ENCODE results near the gene SERPINB1.

SERPINB1 gene

DNA sequence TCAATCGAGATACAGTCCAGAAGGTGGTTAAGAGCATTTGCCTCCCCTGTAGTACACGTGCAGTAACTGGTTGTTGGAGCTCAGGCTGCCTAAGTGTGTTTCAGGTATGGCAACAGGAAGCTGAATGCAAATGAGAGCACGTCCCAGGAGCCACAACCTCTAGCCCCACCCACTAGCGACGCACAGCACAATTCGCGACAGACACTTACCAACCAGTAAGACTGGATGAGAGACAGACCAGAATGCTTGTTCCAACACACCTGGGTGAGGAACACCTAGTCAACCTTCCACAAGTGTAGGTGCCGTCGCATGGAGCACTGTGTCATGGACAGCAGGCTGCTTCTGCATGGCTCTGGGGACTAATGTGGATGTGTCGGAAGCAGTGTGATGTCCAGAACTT, 7.2 kb upstream of the SERPINB1 start:
- no peak for DNase-seq (ENCODE audit: low spot score)

DNA sequence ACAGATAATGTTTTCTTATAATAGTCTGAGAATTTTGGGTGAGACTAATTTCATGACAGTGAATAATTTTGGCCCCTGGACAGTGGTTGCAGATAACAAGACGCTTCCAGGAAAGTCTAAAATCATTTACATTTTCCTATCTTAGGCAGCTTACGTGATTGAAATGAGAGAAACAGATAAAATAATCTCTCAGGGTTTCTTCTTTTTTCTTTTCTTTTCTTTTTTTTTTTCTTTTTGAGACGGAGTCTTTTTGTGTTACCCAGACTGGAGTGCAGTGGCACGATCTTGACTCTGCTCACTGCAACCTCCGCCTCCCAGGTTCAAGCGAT, 4.2 kb upstream of the SERPINB1 start:
- DNase-seq (ENCODE audit: low spot score): no peak

- DNase-seq (ENCODE audit: low spot score): no peak
Observed at GRCh38 chr6:2844008-2844407, 2.3 kb upstream of the SERPINB1 start.

DNA sequence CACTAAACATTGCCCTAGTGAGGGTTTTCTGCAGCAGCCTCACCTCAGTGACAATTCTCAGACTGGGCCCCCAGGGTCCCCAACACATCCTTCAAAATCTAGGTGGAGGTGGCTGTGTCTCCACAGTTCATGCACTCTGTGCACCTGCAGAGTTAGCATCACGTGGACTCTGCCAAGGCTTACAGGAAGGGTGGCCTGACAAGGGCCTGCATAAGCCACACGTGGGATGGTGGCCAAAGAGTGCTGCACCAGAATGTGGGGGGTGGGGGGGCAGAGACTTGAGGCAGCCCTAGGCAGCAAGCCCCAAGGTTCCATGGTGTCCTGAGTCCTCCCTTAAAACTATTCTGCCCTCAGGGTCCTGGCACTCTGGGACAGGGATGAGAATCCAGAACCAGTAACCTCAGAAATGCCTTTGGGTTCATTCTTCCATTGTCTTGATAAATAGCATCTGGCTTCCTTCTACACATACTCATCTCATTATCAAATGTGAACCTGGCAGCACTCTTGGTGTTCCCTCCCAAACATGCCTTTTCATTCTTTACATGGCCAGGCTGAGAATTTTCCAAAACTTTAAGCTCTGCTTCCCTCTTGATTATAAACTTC, 1.6 kb upstream of the SERPINB1 start:
- no peak for DNase-seq (ENCODE audit: low spot score)

- no peak for DNase-seq (ENCODE audit: low spot score)
Observed at GRCh38 chr6:2842139-2842552, 483 bp upstream of the SERPINB1 start.

DNA sequence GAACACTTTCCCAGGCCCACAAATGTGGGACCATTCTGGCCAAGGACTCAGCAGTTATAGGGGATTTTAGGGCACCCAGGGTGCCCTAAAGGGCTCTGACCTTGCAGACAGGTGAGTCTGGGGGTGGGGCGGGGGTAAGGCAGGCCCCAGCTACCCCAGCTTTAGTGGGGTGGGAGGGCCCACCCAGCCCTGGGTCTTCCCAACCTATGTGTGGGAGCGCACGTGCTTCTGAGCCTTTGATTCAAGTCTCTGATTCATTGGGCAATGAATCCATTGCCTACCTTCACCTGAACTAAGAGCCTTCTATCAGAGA, 958 bp downstream of the SERPINB1 start:
- no peak for DNase-seq (ENCODE audit: low spot score)

DNA sequence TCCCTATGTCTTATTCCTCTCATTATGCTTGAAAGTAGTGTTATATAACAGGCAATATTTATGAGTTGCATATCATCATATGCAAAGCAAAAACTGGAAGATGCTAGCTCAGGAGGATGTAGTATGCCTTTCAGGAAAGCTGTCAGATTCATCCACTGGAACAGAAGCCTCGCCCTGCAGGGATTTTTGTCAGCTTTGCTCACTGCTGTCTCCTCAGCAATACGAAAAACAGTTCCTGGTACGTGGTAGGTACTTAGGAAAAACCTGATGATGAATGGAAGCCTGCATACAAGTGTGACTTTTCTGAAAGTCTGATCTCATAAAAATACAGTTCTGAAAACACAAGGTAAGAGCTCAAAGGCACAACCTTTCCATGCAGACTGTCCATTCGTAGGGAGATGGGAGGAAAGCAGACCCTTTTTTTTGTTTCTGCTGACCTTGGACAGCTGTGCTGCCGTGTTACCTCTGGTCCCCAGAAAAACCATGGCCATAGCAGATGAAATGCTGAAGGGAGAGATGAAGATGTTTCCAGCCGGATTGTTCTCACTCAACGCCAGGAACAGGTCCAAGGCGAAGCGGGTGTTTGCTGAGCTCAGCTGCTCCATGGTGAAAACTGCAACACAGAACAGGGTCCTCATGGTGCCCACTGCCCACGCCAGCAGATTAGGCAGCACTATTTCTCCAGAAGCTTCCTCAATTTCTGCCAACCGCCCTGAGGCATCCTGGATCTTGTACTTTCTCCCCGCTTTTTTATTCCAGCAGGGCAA, 1.5 kb downstream of the SERPINB1 start:
- DNase-seq (ENCODE audit: low spot score): no peak

- DNase-seq (ENCODE audit: low spot score): no peak
Observed at GRCh38 chr6:2839195-2839981, 2.3 kb downstream of the SERPINB1 start.

- DNase-seq (ENCODE audit: low spot score): no peak
Observed at GRCh38 chr6:2838251-2838650, 3.4 kb downstream of the SERPINB1 start.

DNA sequence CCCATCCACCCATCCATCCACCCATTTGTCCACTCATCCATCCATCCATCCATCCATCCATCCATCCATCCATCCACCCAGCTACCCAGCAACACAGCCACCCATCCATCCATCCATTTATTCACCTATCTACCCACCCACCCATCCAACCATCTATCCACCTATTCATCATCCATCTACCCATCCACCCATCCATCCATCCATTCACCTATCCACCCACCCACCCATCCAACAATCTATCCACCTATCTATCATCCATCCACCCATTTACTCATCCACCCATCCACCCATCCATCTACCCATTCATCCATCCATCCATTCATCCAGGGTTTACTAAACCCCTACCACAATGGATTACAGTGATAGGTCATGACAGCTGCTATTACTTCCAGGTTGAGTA, 7.4 kb downstream of the SERPINB1 start:
- no peak for DNase-seq (ENCODE audit: low spot score)

DNA sequence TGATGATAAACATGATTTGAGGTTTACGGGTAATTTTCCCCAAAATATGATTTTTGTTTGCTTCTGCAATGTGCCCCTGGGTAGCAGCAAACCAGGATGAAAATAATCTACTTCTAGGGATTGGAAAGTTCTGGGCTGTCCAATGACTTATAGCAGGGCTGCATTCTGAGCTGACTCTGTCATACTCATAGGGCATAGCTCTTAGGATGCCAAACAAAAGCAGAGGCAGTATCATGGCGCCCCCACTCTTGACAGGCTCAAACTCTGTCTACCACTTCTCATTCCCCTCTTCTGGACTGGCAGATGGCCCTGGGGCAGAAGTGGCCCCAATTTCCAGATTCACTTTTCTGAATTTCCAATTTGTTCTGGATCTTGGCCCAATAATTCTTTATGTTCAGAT, 10.3 kb downstream of the SERPINB1 start:
- no peak for DNase-seq (ENCODE audit: low spot score)

GRCh38 chr6:2830183-2830582, 11.5 kb downstream of the SERPINB1 start:
- DNase-seq (ENCODE audit: low spot score): no peak

GRCh38 chr6:2829253-2829652, 12.4 kb downstream of the SERPINB1 start:
- no peak for DNase-seq (ENCODE audit: low spot score)

DNA sequence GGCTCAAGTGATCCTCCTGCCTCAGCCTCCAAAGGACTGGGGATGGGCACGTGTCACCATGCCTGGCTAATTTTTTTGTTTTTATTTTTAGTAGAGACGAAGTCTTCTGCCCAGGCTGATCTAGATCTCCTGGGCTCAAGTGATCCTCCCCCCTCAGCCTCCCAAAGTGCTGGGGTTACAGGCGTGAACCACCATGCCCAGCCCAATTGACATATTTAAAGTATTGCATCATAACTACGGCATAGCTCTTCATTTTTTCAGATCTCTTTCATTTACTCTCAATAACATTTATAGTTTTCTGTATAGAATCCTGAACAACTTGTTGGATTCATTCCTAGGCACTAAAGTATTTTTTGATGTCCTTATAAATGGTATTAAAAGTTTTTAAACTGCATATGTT, 13.0 kb downstream of the SERPINB1 start:
- DNase-seq (ENCODE audit: low spot score): no peak

DNA sequence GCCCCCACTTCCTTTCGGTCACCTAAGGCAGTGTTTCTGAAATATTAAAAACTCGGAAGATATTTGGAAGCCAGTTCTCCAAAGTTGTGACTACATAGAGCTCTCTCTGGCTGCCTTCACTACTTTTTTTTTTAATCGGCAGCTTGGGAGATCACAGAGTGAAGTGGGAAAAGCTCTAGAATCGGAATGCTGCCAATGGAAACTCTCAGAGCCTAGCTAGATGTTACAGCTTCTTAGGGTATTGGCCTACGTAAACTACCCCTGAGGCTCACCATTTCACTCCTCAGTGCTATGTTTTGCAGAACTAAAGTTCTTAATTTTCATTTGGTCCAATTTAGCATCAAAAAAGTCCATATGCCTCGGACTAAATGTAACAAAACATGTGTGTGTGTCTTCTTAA, 14.5 kb downstream of the SERPINB1 start:
- no peak for DNase-seq (ENCODE audit: low spot score)

DNA sequence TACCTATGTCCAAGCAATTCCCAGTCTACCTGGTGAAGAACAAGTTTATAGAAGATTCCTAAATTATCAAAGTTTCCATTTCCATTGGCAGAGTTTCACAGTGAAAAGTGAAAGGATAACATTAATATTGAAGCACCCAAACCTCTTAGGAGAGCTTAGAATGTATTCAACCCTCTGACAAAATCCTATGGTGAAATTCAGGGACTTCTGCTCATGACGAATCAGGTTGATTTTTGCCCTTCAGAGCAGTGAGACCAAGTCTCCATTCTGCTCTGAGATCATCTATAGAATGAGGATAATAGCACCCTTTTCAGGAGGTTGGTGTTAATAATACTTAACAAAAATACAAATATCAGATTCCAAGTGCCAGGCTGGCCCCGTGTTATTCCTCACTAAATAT, 15.5 kb downstream of the SERPINB1 start:
- no peak for DNase-seq (ENCODE audit: low spot score)

- no peak for DNase-seq (ENCODE audit: low spot score)
Observed at GRCh38 chr6:2823104-2823850, 18.4 kb downstream of the SERPINB1 start.

DNA sequence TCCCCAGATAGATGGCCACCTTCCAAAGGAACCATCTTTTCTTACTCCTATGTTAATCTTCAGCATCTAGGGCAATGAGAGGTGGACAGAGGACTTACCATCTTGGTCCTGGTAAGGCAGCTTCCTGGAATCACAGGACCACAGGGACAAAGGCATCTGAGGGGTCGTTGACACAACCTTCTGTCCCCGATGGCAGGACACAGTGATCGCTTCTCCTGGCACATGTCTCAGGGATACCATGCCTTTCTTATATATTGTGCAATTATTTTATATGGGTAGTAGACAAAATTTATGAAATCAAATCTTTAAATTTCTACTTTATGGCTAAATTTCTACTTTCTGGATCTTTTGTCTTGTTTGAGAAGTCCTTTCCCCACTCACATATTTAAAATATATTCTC, 20.1 kb downstream of the SERPINB1 start:
- DNase-seq (ENCODE audit: low spot score): no peak

DNA sequence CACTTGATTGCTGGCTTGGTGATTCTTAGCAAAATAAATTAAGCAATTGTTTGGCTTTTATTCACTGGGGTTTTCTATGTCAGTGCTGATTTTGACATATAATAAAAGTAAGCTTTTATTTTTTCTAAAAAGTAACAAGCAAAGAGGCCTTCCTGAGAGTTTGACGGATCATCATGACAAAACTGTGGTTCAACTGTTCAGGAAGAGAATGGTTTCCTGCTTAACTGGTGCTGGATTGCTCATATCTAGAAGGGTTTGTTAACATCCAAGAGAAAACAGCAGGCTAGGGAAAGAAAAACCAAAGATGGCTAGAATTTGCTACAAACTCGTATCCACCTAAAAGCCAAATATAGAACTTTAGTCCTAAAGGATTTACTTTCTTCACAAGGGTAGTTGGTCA, 21.2 kb downstream of the SERPINB1 start:
- DNase-seq (ENCODE audit: low spot score): no peak

- no peak for DNase-seq (ENCODE audit: low spot score)
Observed at GRCh38 chr6:2819978-2820377, 21.7 kb downstream of the SERPINB1 start.

DNA sequence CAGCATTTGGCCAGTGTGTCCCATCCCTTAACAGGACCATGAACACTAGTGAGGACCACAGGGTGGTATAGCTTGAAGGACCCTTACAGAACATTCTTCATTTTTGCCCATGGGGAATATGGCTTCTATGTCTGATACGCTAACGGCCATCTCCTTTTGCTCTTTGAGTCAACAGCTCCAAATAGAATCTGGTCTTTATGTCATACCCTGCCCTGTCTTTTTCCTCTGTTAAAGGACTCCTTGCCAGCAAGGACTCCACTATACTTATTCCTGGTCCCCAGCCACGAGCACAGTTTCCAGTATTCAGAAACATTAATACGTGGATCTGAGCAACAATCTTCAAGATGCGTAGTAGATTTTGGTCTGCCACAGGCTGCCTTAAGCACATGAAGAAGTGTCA, 22.5 kb downstream of the SERPINB1 start:
- no peak for DNase-seq (ENCODE audit: low spot score)

- DNase-seq (ENCODE audit: low spot score): no peak
Observed at GRCh38 chr6:2818593-2818992, 23.1 kb downstream of the SERPINB1 start.

DNA sequence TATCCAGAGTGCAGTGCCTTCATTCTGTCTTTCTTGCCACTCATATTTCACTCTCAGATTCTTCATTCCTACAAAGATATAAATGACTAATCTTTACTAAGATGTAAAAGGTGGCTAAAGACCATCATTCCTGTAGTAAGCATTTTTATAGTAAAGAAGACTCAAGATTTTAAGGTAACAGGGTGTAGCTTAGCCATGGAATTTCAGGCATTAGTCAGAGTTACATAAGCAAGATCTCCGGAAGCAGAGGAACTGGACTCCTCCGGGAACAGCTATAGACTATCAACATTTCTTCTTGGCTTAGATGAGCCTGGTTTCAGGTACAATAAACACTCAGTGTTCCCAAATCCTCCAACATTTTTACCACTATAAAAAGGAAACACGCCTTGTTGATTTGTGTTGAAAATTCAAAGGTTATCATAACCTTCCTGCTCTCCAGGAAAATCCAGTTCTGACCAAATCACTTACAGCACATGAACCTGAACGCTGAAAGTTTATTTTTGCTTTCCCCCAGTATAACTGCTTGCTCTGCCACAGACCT, 23.7 kb downstream of the SERPINB1 start:
- no peak for DNase-seq (ENCODE audit: low spot score)
